Right hindlimb (tissue), 1 donor: ENCODE results near the gene TNS3.
A peak's percentile ranks its signal among the peaks of the same experiment; 100 is the strongest.

ENCODE experiments used
- DNase-seq: peaks from one replicate; pipeline ENCODE4 v3.0.0-alpha.2; 2018

Gene TNS3

GRCh38 chr7:47355684-47356083 is 226.2 kb downstream of the TNS3 start:
- no peak for DNase-seq

- no peak for DNase-seq
These were observed 226.9 kb downstream of the TNS3 start for GRCh38 chr7:47354831-47355541.

- no peak for DNase-seq
These were observed 227.8 kb downstream of the TNS3 start for GRCh38 chr7:47354071-47354470.

- no peak for DNase-seq
These were observed 229.4 kb downstream of the TNS3 start for GRCh38 chr7:47352394-47352968.

GRCh38 chr7:47351233-47352154 is 230.4 kb downstream of the TNS3 start:
- DNase-seq, result no peak

GRCh38 chr7:47350425-47350824 is 231.5 kb downstream of the TNS3 start:
- DNase-seq, result no peak

GRCh38 chr7:47349401-47349800 is 232.5 kb downstream of the TNS3 start:
- no peak for DNase-seq

GRCh38 chr7:47347816-47348385 is 234.0 kb downstream of the TNS3 start:
- peak; percentile 13 for DNase-seq

GRCh38 chr7:47347346-47347745 is 234.6 kb downstream of the TNS3 start:
- no peak for DNase-seq

GRCh38 chr7:47346377-47346914 is 235.5 kb downstream of the TNS3 start:
- no peak for DNase-seq

GRCh38 chr7:47345857-47346298 is 236.0 kb downstream of the TNS3 start:
- no peak for DNase-seq

- DNase-seq, result no peak
These were observed 237.5 kb downstream of the TNS3 start for GRCh38 chr7:47344171-47344955.

- DNase-seq, result no peak
These were observed 238.9 kb downstream of the TNS3 start for GRCh38 chr7:47343061-47343455.

GRCh38 chr7:47342296-47343060 is 239.4 kb downstream of the TNS3 start:
- no peak for DNase-seq

- no peak for DNase-seq
These were observed 241.4 kb downstream of the TNS3 start for GRCh38 chr7:47340517-47340916.

GRCh38 chr7:47338026-47338425 is 243.9 kb downstream of the TNS3 start:
- DNase-seq, result no peak

- peak; percentile 18 for DNase-seq
These were observed 244.4 kb downstream of the TNS3 start for GRCh38 chr7:47337531-47337930.

- DNase-seq, result peak; percentile 43
These were observed 245.2 kb downstream of the TNS3 start for GRCh38 chr7:47336472-47337425.

- DNase-seq, result peak; percentile 65
These were observed 246.1 kb downstream of the TNS3 start for GRCh38 chr7:47335557-47336471.
